Esophagus squamous epithelium (tissue), 5 donors: ENCODE measurements around the gene XRCC3. TPM values are rescaled to one million over a fixed set of nuclear protein-coding genes. Genes with fewer than 3 reads are reported as not detected.

Experiments
- DNase-seq: peaks from one replicate; lab custom pipeline; 2025; lab: John Stamatoyannopoulos, UW
- H3K27ac ChIP-seq, 4 donors: fragments of 200-600 bp; sonication (generic); one replicate each; pipeline ENCODE4 v1.5.1; 2016 to 2019; ENCODE audit warnings: mild to moderate bottlenecking in 1 of 4
- H3K27me3 ChIP-seq, 4 donors: fragments of 200-600 bp; sonication (generic); 1 replicate in 3 of 4; 2 replicates in 1 of 4; pipeline versions ENCODE4 v1.5.1 to v1.6.0; 2017 to 2021; ENCODE audit warnings: antibody characterized with exemption in 1 of 4
- H3K36me3 ChIP-seq, 3 donors: fragments of 200-600 bp; sonication (generic); one replicate each; pipeline ENCODE4 v1.5.1; 2016 to 2019
- H3K4me1 ChIP-seq, 3 donors: fragments of 200-600 bp; sonication (generic); one replicate each; pipeline ENCODE4 v1.5.1; 2017 to 2019
- H3K4me3 ChIP-seq, 4 donors: fragments of 200-600 bp; sonication (generic); 1 replicate in 3 of 4; 2 replicates in 1 of 4; pipeline ENCODE4 v1.5.1; 2016 to 2019; ENCODE audit warnings: mild to moderate bottlenecking in 2 of 4, moderate library complexity in 1 of 4
- H3K9me3 ChIP-seq, 3 donors: fragments of 200-600 bp; sonication (generic); one replicate each; pipeline ENCODE4 v1.5.1; 2016 to 2019
- CTCF ChIP-seq, 6 experiments: fragments of 450-650 bp in 4 of 6; fragments of 200-600 bp in 2 of 6; sonication (generic) in 2 of 6; IDR thresholded peaks; one replicate each; pipeline ENCODE4 v1.5.1; 2016 to 2019; ENCODE audit warnings: antibody characterized with exemption in 6 of 6, mild to moderate bottlenecking in 4 of 6, moderate library complexity in 4 of 6
- POLR2A ChIP-seq, 4 donors: fragments of 450-650 bp; IDR thresholded peaks; one replicate each; pipeline ENCODE4 v1.6.1; 2017; ENCODE audit warnings: antibody characterized with exemption in 4 of 4, mild to moderate bottlenecking in 4 of 4, moderate library complexity in 3 of 4
- WGBS, 2 donors: methylation state at CpG; one replicate each; pipeline ENCODE4 v1.1.5; 2018; 5-methylcytosine and 5-hydroxymethylcytosine counted together
- intact Hi-C: fragments of 100-400 bp; cut with DNase I; formaldehyde crosslinking; loops from one replicate; pipeline ENCODE4 v1.15.0; 2022
- total RNA-seq, 4 donors: library from RNA; depleted of rRNA; stranded (reverse); fragments of >200 nt; gene quantifications; one replicate each; pipeline ENCODE4 v1.1.0, GENCODE V29; 2016
- donor health status: DM: yes; HTN: yes; CAD: no.

XRCC3 gene
- total RNA-seq, 4 donors from 2014 or later, result 10.9 to 17.8 (median 12.6) TPM

- TF ChIP-seq CTCF (IDR thresholded peaks at IDR 0.05), result no peak
- no peak for TF ChIP-seq POLR2A (IDR thresholded peaks at IDR 0.05)
- Histone ChIP-seq H3K9me3 (no peaks in the 10 kb centered on the region), H3K36me3 (peaks cover 10 to 62% (median 15%) of the 10 kb centered on the region in 3 donors), H3K27me3 (no peaks in the 10 kb centered on the region), H3K4me1 (peaks cover 37 to 98% (median 59%) of the 10 kb centered on the region in 3 donors), H3K27ac (peak overlapping the region in 3 of 4 donors; percentile 76 to 82 (median 80)), H3K4me3 (no peak overlapping the region)
- intact Hi-C loops, result no loop called here
- 90% methylated on average over 7 to 9 of the region's 29 CpGs for WGBS, 2 donors
- no peak for DNase-seq
Measured at GRCh38 chr14:103725001-103725682, 9.9 kb upstream of the XRCC3 start.

- TF ChIP-seq CTCF (IDR thresholded peaks at IDR 0.05) (no peak), POLR2A (IDR thresholded peaks at IDR 0.05) (no peak)
- Histone ChIP-seq H3K4me3 (peak overlapping the region in 1 of 4 donors; percentile 7), H3K4me1 (peaks cover 28 to 98% (median 54%) of the 10 kb centered on the region in 3 donors), H3K27ac (peak overlapping the region; percentile 55 to 82 (median 78)), H3K9me3 (no peaks in the 10 kb centered on the region), H3K36me3 (peaks cover 6 to 60% (median 7%) of the 10 kb centered on the region in 3 donors), H3K27me3 (no peaks in the 10 kb centered on the region)
- DNase-seq, result no peak
- 34 to 40% methylated on average over 7 of the region's 20 CpGs for WGBS, 2 donors
- intact Hi-C loops, result no loop called here
Measured at GRCh38 chr14:103724116-103724515, 8.9 kb upstream of the XRCC3 start.

- Histone ChIP-seq H3K9me3 (no peaks in the 10 kb centered on the region), H3K4me3 (peak overlapping the region in 1 of 4 donors; percentile 7), H3K27ac (peak overlapping the region; percentile 55 to 82 (median 78)), H3K36me3 (peaks cover 6 to 56% (median 7%) of the 10 kb centered on the region in 3 donors), H3K27me3 (no peaks in the 10 kb centered on the region), H3K4me1 (peaks cover 30 to 98% (median 54%) of the 10 kb centered on the region in 3 donors)
- intact Hi-C loops, result no loop called here
- no peak for TF ChIP-seq POLR2A (IDR thresholded peaks at IDR 0.05)
- no peak for TF ChIP-seq CTCF (IDR thresholded peaks at IDR 0.05)
- WGBS, 2 donors, result no CpG with 5 or more reads among the region's 7 CpGs
- no peak for DNase-seq
Measured at GRCh38 chr14:103723748-103724081, 8.5 kb upstream of the XRCC3 start.

- intact Hi-C loops, result no loop called here
- Histone ChIP-seq H3K4me3 (no peak overlapping the region), H3K4me1 (peaks cover 42 to 100% (median 72%) of the 10 kb centered on the region in 3 donors), H3K27ac (peak overlapping the region in 3 of 4 donors; percentile 35 to 82 (median 77)), H3K36me3 (peaks cover 0 to 45% (median 6%) of the 10 kb centered on the region in 3 donors), H3K27me3 (no peaks in the 10 kb centered on the region), H3K9me3 (no peaks in the 10 kb centered on the region)
- 61 to 75% methylated on average over 14 to 18 of the region's 26 CpGs for WGBS, 2 donors
- DNase-seq, result no peak
- TF ChIP-seq POLR2A (IDR thresholded peaks at IDR 0.05) (no peak), CTCF (IDR thresholded peaks at IDR 0.05) (no peak)
Measured at GRCh38 chr14:103721334-103722120, 6.3 kb upstream of the XRCC3 start.

- Histone ChIP-seq H3K4me3 (no peak overlapping the region), H3K4me1 (peaks cover 45 to 91% (median 67%) of the 10 kb centered on the region in 3 donors), H3K9me3 (no peaks in the 10 kb centered on the region), H3K27me3 (no peaks in the 10 kb centered on the region), H3K27ac (peak overlapping the region in 3 of 4 donors; percentile 4 to 40 (median 11)), H3K36me3 (peaks cover 0 to 30% (median 1%) of the 10 kb centered on the region in 3 donors)
- intact Hi-C loops, result no loop called here
- WGBS, 2 donors, result 81 to 83% methylated on average over 5 to 7 of the region's 8 CpGs
- no peak for TF ChIP-seq POLR2A (IDR thresholded peaks at IDR 0.05)
- TF ChIP-seq CTCF (IDR thresholded peaks at IDR 0.05), result no peak
- no peak for DNase-seq
Measured at GRCh38 chr14:103719751-103720150, 4.5 kb upstream of the XRCC3 start.
